Colon (tissue), 2 donors: Measurements from ENCODE around the gene SLC4A8.

Experiments used
- FAIRE-seq: peaks from 2 replicates; lab custom pipeline; 2012; peaks lifted over from hg19 to GRCh38; lab: Jason Lieb, UNC
- donor health status: control.
- donor health status: control.

The SLC4A8 gene

DNA sequence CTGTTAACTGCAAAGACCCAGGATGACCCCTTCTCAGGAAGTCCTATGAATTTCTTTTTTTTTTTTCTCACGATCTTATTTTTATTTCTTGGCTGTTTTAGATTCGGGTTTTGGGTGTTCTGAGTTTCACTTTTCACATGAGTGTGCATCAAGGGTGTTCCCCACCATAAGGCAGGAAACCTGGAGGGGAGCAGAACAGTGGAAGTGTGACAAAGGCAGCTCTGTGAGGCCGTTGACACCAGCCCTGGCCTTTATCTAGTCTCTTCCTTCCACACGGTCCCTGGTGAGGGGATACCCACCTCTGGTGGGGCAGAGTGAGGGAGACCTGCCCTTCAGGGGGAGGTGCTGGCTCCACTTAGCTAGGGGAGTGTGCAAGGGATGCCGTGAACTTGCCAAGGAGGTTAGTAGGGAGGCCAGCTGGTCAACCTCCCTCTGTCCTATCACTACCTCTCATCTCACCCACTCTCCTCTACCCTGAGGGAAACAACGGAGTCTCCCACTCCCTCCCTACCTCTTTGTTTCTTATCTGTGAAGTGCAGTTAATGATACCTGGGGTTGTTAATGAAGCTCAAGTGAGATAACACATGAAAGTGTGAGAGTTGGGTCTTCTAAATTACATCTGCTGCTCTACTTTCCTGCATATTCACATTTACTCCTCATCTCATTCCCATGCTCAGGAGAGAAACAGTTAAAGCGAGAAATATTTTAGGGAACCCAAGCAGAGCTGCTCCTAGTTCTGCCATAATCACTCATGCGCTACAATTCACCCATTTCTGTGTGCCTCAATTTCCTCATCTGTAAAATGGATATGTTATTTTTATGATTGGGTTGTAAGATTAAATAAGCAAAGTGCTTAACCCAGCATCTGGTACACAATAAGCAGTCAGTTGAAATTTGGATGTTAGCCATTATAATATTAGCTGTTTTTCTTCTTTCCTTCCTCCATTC, 29.1 kb upstream of the SLC4A8 start:
- FAIRE-seq, result no peak

DNA sequence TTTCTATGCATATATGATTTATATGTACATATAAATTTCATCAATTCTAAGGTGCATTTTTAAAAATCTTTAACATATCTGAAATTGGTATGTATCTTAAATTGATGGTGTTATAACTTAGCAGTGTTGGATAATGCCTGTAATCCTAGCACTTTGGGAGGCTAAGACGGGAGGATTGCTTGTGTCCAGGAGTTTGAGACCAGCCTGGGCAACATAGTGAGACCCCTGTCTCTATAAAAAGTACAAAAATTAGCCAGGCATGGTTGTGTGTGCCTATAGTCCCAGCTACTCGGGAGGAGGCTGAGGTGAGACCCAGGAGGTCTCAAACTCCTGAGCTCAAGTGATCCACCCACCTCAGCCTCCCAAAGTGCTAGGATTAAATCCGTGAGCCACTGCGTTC, 27.0 kb upstream of the SLC4A8 start:
- no peak for FAIRE-seq

DNA sequence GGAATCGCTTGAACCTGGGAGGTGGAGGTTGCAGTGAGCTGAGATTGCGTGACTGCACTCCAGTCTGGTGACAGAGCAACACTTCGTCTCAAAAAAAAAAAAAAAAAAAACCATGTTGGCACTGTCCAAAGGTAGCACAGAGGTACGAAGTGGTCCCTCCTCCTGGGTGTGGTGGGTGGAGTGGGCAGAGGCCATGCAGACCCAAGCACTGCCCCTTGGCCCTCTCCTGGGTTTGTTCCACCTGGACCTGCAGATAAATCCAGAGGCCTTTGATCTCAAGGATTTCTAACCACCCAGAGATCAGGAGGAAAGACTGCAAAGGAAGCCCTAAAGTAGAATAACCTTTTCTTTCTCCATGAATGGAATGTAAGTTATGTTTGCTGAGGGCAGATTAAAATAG, 24.7 kb upstream of the SLC4A8 start:
- no peak for FAIRE-seq

DNA sequence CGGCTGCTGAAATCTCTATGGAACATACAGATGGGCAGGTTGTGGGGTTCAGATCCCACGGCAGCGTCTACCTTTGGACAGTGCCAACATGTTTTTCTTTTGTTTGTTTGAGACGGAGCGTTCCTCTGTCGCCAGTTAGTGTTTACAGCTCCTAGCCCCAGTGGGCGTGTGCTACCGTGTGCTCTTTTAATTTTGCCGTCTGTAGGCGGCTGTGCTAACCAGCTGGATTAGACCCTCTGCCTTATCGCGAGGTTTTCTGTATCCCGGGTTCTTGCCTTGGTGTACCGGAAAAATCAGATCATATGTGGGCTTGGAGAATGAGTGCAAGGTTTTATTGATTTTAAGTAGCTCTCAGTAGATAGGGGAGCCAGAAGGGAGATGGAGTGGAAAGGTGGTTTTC, 23.6 kb upstream of the SLC4A8 start:
- no peak for FAIRE-seq

DNA sequence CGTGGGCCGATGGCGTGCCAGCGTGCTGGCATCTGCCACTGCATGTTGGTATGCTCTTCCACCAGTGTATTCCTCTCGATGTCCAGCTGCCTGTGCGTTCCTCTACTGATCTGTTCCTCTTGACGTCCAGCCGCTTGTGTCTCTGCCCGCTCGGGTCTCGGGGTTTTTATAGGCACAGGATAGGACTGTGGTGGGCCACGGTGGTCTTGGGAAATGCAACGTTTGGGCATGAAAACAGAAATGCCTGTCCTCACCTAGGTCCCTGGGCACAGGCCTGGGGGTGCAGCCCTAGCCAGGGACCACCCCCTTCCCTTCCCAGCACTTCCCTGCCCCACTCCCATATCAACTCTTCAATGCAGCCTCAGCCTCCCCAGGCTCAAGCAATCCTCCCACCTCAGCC, 23.1 kb upstream of the SLC4A8 start:
- FAIRE-seq, result no peak

DNA sequence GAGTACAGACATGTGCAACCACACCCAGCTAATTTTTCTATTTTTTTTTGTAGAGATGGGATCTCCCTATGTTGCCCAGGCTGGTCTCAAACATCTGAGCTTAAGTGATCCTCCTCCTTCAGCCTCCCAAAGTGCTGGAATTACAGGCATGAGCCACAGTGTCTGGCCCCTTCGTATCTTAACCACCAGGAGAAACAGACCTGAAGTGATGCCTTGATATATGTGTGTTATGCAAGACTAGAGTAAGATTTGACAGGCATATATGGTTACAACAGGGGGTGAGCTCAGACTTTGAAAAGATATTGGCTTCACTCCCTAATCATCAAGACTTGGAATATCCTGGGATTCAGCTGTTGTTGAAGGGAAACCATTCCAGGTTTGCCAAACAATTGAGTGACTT, 22.7 kb upstream of the SLC4A8 start:
- FAIRE-seq, result no peak

DNA sequence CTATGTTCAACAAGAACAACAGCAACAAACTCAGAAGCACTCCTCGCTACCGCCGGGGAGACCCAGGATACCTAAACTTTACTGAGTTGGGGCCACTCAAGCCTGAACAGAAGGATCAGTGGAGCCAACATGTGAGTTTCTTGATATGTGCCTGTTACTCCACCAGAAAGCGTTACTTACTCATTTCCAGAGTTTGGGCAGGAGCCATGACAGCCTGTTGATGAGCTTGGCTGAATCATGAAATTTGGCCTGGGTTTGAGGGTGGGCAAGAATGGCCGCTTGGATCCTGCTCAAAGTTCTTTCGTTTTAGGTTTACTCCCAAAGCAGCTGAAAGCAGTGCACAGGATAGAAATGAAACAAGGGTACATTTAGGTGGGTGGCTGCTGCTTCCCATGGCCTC, 21.5 kb upstream of the SLC4A8 start:
- FAIRE-seq, result no peak

DNA sequence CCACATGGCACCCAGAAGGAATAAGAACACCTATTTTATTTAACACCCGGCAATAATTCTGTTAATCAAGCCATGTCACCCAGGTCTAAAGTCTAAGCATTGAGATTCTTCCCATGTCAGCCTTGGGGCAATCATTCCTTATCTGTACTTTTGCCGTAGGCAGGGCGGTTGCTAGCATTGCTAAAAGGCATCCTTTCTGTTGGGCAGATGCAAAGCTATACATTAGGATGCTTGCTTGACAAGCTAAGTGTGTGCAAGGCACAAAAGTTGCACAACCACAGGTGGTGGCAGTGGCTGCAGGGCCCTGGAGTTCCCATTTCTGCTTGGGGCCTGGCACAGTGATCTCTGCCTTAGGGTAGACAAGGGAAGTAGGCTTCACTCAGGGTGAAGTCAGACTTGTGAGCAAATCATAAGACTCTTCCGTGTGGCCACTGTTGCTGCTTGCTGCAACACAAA, 20.9 kb upstream of the SLC4A8 start:
- FAIRE-seq, result no peak

DNA sequence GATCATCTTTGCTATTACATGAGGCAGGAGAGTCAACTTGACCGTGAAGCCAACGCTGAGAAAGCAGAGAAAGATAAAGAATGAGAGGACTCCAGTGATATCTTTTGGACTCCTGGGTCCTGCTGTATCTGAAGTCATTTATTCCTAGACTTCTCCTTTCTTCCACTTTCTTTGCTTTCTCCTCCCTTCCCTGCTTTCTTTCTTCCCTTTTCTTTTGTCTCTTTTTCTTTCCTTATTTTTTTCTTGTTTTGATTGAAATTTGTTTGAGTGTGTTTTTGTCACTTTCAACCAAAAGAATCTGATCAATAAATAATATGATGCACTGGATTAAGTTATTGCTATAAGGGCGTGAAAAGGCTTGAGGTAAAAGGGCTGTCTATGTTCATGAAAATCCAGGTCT, 20.0 kb upstream of the SLC4A8 start:
- FAIRE-seq, result no peak

DNA sequence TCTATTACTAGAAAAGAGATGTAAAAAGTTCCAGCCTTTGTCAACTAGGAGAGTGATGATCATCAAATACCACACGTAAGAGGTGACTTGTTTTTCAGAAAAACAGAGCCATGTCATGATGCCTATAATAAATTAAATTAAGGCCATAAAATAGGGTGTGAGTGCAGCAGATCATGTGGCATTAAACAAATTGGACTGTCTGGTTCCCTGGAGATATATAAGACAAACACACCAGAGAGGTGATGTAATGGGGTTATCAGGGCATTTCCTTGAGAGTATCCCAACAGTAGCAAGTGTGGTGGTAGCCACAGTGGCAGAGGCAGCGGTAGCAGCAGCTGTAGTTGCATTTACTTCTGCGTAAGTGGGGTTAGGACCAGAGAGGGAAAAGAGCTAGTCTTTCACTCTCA, 18.8 kb upstream of the SLC4A8 start:
- FAIRE-seq, result no peak

DNA sequence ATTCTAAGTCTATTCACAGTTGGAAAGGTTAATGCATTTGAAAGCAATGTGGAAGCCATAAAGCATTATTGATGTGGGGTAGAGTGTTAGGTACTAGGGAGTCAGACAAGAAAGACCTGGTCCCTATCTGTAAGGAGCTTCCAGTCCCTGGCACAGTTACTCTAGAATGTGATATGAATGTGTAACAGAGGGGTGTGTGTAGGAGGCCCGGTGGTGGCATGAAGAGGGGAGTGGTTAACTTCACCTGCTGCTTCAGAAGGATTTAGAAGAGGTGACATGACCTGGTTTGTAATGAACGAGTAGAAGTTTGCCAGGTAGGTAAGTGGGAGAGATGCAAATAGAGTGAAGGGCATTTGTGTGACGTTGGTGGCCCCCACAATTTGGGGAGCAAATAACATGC, 18.3 kb upstream of the SLC4A8 start:
- no peak for FAIRE-seq

DNA sequence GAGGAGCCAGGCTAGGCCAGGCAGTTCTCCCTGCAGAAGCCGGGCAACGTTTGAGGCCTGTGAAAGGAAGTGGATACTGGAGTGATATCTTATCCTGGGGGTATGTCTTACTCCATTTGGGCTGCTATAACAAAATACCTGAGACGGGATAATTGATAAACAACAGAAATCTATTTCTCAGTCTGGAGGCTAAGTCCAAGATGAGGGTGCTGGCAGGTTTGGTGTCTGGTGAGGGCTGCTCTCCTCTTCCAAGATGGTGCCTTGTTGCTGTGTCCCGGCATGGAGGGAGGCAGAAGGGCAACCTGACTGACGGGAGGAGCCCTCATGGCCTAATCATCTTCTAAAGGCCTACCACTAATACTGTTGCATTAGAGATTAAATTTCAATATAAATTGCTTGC, 17.8 kb upstream of the SLC4A8 start:
- no peak for FAIRE-seq

DNA sequence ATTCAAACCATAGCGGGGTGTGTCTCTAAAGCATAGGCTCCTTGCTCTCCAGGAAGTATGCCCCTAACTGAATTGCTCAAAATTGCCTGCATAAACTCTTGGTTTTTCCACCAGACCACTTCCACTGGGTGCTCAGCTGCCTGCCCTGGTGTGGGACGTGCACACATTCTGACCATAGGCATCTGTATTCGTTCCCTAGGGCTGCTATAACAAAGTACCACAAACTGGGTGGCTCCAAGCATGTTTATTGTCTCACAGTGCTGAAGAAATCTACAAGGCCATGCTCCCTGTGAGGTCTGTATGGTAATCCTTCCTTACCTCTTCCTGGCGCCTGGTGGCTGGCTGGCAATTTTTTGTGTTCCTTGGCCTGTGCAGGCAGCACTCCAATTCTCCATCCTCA, 17.0 kb upstream of the SLC4A8 start:
- no peak for FAIRE-seq

DNA sequence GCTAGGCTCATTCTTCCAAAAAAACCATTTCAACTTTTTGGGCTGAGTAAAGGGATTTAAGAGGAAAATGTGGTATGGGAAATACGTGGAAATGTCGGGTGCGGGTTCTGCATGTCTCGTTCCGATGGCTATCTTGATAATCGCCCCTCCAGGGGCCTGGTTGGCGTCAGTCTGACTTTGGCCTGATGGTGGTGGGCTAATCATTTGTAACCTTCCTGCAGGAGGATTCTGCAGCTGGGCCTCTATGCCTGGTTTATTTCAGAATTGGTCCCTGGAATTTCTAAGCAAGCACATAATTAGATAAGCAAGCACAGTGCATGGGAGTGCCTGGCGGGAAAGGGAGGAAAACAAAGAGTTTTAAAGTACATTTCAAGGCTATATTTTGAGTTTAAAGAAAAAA, 14.8 kb upstream of the SLC4A8 start:
- FAIRE-seq, result no peak

DNA sequence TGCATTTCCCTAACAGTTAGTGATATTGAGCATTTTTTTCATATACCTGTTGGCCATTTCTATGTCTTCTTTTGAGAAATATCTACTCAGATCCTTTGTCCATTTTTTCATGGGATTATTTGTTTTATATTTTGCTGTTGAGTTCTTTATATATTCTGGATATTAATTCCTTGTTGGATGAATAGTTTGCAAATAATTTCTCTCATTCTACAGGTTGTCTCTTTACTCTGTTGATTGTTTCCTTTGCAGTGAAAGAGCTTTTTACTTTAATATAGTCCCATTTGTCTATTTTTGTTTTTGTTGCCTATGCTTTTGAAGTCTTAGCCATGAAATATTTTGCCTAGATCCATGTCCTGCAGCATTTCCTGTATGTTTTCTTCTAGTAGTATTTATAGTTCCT, 11.5 kb upstream of the SLC4A8 start:
- no peak for FAIRE-seq

DNA sequence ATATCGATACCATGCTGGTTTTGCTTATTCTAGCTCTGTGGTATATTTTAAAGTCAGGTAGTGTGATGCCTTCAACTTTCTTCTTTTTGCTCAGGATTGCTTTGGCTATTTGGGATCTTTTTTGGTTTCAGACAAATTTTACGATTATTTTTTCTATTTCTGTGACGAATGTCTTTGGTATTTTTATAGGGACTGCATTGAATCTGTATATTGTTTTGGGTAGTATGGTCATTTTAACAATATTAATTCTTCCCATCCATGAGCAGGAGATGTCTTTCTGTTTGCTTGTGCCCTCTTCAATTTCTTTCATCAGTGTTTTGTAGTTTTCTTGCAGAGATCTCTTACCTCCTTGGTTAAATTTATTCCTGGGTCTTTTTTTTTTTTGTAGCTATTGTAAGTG, 10.8 kb upstream of the SLC4A8 start:
- FAIRE-seq, result no peak

DNA sequence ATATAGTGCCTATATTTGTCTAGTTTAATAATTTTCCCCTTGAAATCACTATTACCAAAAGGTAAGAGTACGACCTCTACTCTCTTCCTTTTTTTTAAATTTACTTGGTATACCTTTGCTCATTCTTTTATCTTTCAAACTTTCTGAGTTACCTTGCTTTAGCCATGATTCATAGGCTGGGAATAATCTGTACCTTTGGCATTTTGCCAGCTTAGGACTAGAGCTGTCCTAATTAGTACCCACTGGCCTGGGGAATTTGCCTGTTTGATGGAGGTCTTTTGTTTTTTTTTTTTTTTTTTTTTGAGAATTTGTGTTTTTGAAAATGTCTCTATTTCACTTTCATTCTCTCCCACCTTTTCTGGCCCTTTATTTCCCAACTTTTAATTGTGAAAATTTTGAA, 8.7 kb upstream of the SLC4A8 start:
- no peak for FAIRE-seq

DNA sequence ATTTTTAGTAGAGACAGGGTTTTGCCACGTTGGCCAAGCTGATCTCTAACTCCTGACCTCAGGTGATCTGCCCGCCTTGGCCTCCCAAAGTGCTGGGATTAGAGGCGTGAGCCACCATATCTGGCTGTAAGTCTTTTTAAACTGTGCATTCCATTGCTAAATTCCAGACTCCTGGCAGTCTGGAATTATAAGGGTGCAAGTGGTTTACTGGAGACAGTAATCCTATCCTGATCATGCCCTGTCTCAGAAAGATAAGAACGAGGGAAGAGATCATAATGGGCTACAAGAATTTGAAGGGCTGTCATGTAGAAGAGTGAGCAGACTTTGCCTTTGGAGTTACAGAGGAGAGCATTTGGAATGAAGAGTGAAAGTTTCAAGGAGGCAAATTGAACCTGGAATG, 6.8 kb upstream of the SLC4A8 start:
- no peak for FAIRE-seq

DNA sequence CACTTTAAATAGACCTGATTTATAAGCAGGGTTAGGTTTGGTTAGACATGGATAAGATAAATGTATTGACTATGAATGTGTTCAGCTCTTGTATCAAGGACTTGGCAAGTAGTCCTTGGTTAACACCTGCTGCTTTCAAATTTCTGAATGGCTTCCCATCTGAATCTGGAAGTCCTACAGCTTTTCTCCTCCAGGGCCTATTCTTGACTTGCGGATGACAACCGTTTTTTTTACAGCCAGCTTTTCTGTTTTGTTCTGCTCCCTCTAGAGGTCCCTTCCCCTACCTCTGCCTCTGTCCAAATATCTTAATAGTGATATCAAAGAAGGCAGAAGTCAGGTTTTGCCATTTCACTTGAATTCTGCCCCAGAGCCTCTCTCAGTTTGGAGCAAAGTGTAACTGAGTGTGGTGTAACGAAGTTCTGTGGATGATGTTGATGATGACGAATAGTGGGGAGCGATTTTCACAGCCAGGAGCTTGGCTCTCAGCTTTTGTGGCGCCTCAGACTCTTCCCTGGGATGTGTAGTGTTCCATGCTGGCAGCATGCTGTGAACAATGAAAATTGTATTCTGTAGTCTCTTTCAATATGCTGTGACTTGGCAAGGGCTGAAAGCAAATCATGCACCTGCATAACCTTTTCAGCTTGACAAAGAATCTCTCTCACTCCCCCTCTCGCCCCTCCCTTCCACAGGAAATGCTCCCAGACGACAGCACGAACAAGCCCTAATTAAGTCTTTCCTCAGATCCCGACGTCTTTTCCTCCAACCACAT, 5.0 kb upstream of the SLC4A8 start:
- no peak for FAIRE-seq

DNA sequence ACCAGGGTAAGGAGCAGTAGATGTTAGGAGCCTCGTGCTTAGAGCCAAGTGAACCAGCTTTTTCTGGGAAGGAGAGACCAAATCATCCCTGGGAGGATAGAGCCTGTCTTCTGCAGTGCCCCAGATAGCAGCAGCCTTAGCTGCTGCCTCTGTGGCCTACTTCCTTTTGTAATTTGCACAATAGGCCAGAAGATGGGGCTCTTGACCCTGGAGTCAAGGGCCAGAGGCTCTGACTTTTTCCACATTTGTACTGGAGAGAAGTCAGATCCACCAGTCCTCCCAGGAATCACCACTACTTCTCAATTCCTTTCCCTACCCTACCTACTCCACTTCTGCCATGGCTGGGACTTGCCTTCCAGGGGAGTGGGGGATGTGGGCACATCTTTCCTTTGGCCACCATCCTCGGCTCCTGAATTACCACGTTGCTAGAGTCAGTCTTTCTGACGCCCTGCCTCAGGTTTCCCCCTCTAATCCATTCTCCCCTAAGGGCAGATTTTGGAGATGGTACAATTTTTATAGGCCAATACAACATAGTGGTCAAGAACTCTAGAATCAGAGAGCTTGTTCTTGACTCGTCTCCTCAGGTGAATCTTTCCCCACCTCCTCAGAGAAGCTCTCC, 3.3 kb upstream of the SLC4A8 start:
- FAIRE-seq, result no peak

DNA sequence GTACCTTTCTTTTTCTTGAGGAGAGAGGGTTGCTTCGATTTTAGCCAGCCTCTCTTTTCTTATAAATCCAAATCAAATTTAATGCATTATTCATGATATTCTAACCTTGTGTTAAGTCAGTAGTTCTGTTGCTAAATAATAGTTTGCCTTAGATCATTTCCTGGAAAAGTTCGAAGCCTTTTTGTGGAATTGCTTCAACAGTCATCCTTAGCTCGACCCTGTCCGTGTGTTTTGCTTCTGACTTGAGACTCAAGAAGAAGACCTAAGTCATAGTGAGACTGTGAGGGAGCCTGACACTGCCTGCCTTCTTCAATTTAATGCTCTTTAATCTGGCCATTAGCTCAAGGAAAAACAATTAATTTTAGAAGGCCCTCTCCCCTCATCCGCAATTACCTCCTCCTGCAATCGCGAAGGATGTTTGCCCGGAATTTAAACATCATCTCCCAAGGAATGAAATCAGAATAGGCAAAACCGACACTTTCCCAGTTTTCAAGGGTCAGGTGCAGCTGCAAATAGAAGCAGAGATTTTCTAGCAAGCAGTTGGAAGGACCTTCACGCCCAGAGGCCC, 453 bp upstream of the SLC4A8 start:
- no peak for FAIRE-seq

DNA sequence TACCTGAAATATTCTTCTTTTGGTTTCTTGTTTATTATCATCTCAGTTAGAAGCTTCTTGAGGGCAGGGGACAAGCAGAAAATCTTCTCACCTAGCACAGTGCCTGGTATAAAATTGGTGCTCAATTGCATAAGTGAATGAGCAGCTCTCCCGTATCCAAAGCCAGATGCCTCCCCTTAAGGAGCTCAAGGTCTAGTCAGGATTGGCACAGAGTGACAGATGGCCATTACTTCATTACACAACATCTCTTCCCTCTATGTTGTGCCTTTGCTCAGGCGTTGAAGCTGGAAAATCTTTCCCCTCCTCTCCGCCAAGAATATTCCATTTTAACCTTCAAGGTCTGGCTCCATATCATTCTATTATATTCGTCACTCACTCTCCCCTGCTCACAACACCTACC, 3.6 kb downstream of the SLC4A8 start:
- FAIRE-seq, result no peak

DNA sequence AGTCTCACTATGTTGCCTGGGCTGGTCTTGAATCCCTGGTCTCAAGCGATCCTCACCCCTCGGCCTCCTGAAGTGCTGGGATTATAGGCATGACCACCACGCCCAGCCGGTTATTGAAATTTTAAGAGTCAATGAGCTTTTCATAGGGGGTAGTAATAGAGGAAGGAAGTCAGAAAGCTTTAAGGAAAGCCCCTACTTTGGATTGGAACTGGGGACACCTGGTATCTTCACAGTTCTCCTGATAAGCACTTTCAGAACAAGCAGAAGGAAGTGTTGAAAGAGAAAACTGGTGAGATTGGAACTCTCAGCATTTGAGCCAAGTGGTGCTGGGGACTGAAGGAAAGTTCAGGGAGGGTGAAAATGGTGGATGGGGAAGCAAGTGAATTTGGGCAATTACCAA, 5.1 kb downstream of the SLC4A8 start:
- no peak for FAIRE-seq
